ENCODE data around the gene SEMA3F. TPM values are rescaled to one million over a fixed set of nuclear protein-coding genes. Genes with fewer than 3 reads are reported as not detected.

SEMA3F gene
- total RNA-seq, 2 experiments from 2014 or later, result 0.34 to 0.43 TPM

DNA sequence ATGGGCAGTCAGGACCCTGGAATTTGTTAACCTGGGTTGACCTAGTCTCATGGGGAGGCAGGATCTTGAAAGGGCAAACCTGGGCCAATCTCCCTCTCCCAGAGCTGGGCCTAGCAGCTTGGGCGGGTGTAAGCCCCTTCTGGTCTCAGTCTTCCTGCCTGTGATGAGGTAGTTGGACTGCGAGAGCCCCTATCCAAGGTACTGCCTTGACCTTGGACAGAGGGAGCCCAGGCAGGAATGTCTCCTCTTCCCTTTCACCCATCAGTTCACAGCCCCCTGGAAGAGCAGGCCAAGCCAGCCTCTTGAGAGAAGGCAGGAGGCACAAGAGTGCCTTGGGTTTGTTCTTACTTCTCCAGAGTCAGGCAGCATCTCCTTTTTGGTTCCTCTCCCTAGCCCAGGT lies 24.7 kb upstream of the SEMA3F start:
- Mint-ChIP-seq H3K27ac (no peak overlapping the region), H3K9me3 (no peaks in the 10 kb centered on the region), H3K4me1 (ENCODE audit: low read depth) (no peaks in the 10 kb centered on the region), H3K36me3 (ENCODE audit: low read depth) (no peaks in the 10 kb centered on the region), H3K4me3 (no peak overlapping the region), H3K27me3 (no peaks in the 10 kb centered on the region)
- ChIA-PET CTCF (interaction anchor here (1.0 kb wide), 1 partner anchor 9 kb away, joined by 4 read pairs; no protein-coding TSS in a partner anchor), POLR2A (no interaction called here)
- ATAC-seq, result no peak
- intact Hi-C loops (cut with micrococcal nuclease), result no loop called here
- no peak for DNase-seq
- TF ChIP-seq CTCF (IDR thresholded peaks at IDR 0.05), result no peak

DNA sequence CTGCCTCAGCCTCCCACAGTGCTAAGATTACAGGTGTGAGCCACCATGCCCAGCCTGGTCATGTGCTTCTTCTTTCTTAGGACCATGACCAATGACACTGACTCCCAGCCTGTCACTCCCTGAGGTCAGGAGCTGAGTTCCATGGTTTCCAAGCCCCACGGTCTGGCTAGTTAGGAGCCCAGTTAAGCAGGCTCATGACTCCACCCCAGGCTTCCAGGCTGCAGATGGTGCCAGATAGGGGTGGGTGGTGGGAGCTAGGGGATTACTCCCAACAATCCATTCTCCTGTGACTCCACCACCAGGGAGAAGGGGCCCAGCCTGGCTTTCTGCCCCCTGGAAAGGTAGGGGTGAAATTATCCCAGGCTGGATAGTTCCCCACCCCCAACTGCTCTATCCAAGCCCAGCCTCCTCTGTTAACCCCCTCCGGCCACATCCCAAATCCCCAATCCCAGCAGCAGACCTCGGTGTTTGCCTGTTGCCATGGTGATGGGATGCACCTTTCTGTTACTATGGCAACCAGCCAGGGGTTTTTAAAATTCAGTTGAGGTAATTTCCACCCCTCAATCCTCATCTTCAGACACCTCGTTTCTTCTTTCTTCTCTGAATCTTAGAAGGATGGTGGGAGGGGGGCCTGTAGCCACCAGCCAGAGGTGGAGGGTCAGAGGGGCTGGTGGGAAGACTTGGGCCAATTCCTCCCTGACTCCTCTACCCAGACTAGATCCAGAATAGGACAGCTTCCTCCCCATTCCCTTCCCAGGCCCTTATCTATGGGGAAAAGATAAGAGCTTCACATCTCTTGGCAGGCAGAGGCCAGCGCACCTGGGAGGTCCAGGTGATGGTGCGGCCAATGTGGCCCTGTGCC lies 22.5 kb upstream of the SEMA3F start:
- H3K27ac Mint-ChIP-seq, result no peak overlapping the region
- TF ChIP-seq CTCF (IDR thresholded peaks at IDR 0.05), result no peak
- intact Hi-C loops (cut with micrococcal nuclease), result no loop called here
- H3K4me1 Mint-ChIP-seq (ENCODE audit: low read depth), result no peaks in the 10 kb centered on the region
- ATAC-seq (no peak), DNase-seq (no peak)
- ChIA-PET CTCF (no interaction called here), POLR2A (interaction anchor here (0.6 kb wide), 1 partner anchor 12 kb away, joined by 3 read pairs; no protein-coding TSS in a partner anchor)
- no peaks in the 10 kb centered on the region for H3K36me3 Mint-ChIP-seq (ENCODE audit: low read depth)
- H3K4me3 Mint-ChIP-seq, result no peak overlapping the region
- H3K27me3 Mint-ChIP-seq, result no peaks in the 10 kb centered on the region
- no peaks in the 10 kb centered on the region for H3K9me3 Mint-ChIP-seq

DNA sequence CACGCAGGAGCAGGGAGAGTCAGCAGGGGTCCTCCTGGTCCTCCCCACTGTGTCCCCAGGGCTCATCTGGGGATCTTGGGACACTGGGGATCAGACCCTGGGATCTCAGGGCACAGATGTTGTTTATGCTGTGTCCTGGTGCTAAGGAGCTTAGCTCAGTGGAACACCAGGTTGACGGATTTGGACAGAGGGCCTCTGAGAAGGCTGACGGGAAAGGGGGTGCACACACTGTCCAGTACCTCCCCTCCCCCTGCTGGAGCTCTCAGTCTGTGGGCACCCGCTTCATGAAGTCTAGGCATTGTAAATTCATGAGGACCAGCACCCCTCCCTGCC lies 21.9 kb upstream of the SEMA3F start:
- H3K4me3 Mint-ChIP-seq, result no peak overlapping the region
- H3K9me3 Mint-ChIP-seq, result no peaks in the 10 kb centered on the region
- no peak for ATAC-seq
- POLR2A ChIA-PET, result interaction anchor here (0.6 kb wide), 1 partner anchor 12 kb away, joined by 3 read pairs; no protein-coding TSS in a partner anchor
- no peak for DNase-seq
- H3K27me3 Mint-ChIP-seq, result no peaks in the 10 kb centered on the region
- TF ChIP-seq CTCF (IDR thresholded peaks at IDR 0.05), result no peak
- CTCF ChIA-PET, result no interaction called here
- no peak overlapping the region for H3K27ac Mint-ChIP-seq
- intact Hi-C loops (cut with micrococcal nuclease), result no loop called here
- H3K36me3 Mint-ChIP-seq (ENCODE audit: low read depth), result no peaks in the 10 kb centered on the region
- H3K4me1 Mint-ChIP-seq (ENCODE audit: low read depth), result peaks cover 2% of the 10 kb centered on the region

DNA sequence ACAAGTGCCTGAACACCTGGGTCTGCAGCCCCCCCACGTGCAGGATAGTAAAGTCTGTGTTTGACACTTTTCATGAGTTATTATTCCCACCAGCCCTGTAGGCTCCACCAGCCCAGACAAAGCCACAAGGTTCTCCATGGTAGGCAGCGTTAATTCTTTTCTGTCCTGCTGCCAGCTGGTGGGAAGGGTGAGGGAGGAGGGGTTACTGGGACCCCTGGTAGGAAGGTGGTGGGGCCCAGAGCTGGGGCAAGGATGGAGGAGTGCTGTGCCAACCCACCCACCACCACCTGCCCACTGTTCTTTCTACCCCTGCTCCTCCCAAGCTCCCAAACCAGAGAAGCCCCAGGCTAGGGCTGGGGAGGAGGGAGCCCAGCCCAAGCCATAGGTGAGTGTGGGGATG lies 20.8 kb upstream of the SEMA3F start:
- no peaks in the 10 kb centered on the region for H3K9me3 Mint-ChIP-seq
- no peak overlapping the region for H3K27ac Mint-ChIP-seq
- H3K36me3 Mint-ChIP-seq (ENCODE audit: low read depth), result no peaks in the 10 kb centered on the region
- no peak overlapping the region for H3K4me3 Mint-ChIP-seq
- DNase-seq (no peak), ATAC-seq (no peak)
- intact Hi-C loops (cut with micrococcal nuclease), result no loop called here
- no peak for TF ChIP-seq CTCF (IDR thresholded peaks at IDR 0.05)
- POLR2A ChIA-PET, result no interaction called here
- H3K27me3 Mint-ChIP-seq, result no peaks in the 10 kb centered on the region
- peaks cover 10% of the 10 kb centered on the region for H3K4me1 Mint-ChIP-seq (ENCODE audit: low read depth)
- CTCF ChIA-PET, result interaction anchor here (0.8 kb wide), 1 partner anchor 14 kb away, joined by 3 read pairs; no protein-coding TSS in a partner anchor

DNA sequence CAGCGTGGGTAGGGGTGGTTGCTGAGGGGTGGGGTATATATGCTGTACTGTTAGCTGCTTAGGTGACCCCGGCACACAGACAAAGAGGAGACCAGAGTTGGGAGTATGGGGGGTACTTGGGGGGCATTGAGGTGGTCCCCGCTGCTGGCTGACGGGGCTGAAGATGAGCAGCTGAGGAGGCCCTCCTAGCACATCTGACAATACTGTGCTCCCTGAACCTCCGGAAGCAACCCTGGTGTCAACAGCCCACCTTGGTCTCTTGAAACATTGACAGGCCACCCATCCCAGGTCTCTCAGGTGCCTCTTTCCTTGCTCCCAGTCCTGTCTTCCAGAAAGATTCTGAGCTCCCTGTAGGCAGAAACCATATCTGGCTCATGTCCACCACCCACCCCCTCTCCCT lies 19.2 kb upstream of the SEMA3F start:
- Mint-ChIP-seq H3K27ac (no peak overlapping the region), H3K36me3 (ENCODE audit: low read depth) (no peaks in the 10 kb centered on the region), H3K4me1 (ENCODE audit: low read depth) (peaks cover 10% of the 10 kb centered on the region), H3K4me3 (no peak overlapping the region), H3K27me3 (no peaks in the 10 kb centered on the region), H3K9me3 (no peaks in the 10 kb centered on the region)
- ChIA-PET POLR2A (interaction anchor here (1.0 to 1.7 kb wide), 2 partner anchors 15 to 18 kb away, joined by 3 to 5 read pairs; no protein-coding TSS in a partner anchor), CTCF (interaction anchor here (1.4 kb wide), 1 partner anchor 14 kb away, joined by 8 read pairs; no protein-coding TSS in a partner anchor)
- DNase-seq (no peak), ATAC-seq (no peak)
- TF ChIP-seq CTCF (IDR thresholded peaks at IDR 0.05), result no peak
- intact Hi-C loops (cut with micrococcal nuclease), result no loop called here

Measured in activated CD8-positive, alpha-beta T cell treated with anti-CD3 and anti-CD28 coated beads for 36 hours (primary cell).